ENCODE measurements around the gene PTPRN2.

DNA sequence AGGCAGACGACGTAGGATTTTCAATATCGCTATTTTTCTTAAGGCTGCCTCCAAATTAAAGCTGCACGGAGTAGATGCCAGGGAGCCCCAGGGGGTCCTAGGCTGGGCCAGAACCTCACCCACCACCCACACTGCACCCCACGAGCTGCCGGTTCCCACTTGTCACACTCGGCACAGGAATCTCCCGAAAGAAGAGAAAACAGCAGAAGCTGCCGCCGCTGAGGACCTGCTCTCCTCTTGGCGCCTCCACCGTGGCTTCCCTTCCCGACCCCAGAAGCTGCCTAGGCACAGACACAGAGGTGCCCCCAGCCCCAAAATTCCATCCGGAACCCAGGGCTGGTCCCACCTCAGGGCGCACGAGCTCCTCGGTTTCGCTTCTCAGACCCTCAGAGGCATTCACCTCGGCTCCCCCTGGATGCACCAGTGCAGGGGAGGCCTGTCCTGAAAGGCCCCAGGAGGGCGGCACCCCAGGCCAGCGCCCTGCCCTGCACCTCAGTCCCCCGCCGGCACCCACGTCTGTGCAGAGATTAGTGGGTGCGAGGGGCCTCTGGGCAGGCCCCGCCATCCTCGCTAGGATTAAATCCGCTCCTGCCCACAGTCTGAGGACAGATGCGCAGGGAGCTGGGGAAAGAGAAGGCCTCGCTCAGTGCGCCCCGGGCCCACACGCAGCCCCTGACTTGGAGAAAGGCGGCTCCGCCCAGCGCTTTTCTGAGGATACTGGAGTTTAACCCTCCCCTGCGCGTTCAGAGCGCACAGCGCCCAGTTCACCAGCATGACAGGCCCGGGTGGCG lies 99.2 kb downstream of the PTPRN2 start:
- TF ChIP-seq POLR2A (IDR thresholded peaks at IDR 0.05): no peak
- TF ChIP-seq, protein P1, sequence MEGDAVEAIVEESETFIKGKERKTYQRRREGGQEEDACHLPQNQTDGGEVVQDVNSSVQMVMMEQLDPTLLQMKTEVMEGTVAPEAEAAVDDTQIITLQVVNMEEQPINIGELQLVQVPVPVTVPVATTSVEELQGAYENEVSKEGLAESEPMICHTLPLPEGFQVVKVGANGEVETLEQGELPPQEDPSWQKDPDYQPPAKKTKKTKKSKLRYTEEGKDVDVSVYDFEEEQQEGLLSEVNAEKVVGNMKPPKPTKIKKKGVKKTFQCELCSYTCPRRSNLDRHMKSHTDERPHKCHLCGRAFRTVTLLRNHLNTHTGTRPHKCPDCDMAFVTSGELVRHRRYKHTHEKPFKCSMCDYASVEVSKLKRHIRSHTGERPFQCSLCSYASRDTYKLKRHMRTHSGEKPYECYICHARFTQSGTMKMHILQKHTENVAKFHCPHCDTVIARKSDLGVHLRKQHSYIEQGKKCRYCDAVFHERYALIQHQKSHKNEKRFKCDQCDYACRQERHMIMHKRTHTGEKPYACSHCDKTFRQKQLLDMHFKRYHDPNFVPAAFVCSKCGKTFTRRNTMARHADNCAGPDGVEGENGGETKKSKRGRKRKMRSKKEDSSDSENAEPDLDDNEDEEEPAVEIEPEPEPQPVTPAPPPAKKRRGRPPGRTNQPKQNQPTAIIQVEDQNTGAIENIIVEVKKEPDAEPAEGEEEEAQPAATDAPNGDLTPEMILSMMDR (IDR thresholded peaks at IDR 0.05): no peak
